Fibroblast of skin of left biceps (primary cell): ENCODE results near the gene ARHGAP45.

ENCODE experiments used
- DNase-seq, 2 experiments: peaks; one replicate each; pipeline ENCODE4 v3.0.0-alpha.2; 2013; ENCODE audit warnings: low read depth in 2 of 2

Gene ARHGAP45

DNA sequence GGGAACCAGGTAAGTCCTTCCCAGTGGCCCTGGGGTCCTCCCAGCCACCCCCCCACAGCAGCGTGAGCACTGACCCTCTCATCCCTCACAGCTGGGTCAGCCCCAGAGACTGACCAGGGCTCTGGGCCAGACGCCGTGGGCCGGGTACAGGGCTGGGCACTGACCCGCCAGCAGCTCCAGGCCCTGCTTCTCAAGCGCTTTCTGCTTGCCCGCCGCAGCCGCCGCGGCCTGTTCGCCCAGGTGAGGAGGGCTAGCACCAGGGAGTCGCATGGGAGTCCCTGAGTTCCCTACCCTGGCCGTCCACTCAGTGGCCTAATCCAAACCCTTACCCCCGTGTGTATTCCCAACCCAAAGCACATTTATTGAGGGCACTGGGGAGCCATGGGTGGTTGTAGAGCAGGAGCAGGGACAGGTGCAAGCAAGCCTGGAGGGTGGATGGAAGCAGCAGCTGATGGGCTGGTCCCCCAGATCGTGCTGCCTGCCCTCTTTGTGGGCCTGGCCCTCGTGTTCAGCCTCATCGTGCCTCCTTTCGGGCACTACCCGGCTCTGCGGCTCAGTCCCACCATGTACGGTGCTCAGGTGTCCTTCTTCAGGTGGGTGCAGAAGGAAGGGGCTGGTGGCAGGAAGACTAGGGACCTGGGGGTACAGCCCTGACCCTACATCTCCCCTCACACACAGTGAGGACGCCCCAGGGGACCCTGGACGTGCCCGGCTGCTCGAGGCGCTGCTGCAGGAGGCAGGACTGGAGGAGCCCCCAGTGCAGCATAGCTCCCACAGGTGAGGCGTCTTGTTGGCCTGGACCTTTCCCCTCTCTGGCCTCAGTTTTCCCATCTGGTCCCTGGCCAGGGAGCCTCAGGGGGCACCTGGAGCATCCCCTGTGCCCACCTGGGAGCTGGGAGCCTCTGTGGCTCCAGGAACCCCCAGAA is 12.6 kb upstream of the ARHGAP45 start:
- no peak for DNase-seq

DNA sequence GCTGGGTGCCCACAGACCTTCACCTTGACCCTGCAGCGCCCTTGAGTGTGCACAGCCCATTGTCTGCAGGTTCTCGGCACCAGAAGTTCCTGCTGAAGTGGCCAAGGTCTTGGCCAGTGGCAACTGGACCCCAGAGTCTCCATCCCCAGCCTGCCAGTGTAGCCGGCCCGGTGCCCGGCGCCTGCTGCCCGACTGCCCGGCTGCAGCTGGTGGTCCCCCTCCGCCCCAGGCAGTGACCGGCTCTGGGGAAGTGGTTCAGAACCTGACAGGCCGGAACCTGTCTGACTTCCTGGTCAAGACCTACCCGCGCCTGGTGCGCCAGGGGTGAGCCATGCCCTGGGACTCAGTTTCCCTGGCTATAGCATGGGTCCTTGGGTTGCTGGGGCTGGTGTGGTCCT is 11.9 kb upstream of the ARHGAP45 start:
- no peak for DNase-seq

DNA sequence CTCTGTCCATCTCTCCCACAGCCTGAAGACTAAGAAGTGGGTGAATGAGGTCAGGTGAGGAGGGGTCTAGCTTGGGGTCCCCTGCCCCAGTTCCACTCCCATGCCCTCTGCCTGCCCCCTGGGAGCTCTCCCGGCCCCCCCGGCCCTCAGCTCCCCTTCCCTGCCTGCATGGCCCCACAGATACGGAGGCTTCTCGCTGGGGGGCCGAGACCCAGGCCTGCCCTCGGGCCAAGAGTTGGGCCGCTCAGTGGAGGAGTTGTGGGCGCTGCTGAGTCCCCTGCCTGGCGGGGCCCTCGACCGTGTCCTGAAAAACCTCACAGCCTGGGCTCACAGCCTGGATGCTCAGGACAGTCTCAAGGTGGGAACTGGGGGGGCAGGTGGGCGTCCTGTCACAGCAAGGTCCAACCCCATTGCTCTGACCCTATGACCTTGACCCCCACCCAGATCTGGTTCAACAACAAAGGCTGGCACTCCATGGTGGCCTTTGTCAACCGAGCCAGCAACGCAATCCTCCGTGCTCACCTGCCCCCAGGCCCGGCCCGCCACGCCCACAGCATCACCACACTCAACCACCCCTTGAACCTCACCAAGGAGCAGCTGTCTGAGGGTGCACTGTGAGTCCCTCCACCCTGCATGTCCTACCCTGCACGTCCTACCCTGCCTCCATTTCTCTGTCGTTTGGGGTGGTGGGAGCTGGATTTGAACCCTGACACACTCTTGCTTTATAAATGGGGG is 10.9 kb upstream of the ARHGAP45 start:
- DNase-seq, result no peak

DNA sequence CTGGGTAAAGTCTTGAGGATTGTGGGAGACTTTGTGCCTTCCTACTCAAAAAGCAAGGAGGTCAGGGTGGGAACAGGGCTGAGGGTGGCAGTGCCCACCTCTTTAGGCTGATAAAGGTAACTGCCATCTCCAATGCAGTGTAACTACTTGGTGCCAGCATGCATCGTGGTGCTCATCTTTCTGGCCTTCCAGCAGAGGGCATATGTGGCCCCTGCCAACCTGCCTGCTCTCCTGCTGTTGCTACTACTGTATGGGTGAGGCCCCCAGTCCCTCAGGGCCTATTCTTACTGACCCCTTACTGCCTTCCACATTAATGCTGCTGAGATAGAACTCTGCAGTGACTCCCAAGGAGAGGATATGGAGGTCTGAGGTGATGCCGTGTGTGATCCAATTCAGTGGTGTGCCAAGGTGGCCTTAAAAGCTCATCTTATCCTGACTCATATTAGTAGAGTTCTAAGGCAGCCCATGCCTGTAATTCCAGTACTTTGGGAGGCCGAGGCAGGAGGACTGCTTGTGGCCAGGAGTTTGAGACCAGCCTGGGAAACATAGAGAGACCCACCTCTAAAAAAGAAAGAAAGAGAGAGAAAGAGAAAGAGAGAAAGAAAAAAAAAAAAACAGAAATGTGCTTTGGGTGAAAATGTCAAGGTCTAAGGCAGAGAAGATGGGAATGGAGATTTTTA is 9.7 kb upstream of the ARHGAP45 start:
- DNase-seq, result peak in 1 of 2 experiments; percentile 30

DNA sequence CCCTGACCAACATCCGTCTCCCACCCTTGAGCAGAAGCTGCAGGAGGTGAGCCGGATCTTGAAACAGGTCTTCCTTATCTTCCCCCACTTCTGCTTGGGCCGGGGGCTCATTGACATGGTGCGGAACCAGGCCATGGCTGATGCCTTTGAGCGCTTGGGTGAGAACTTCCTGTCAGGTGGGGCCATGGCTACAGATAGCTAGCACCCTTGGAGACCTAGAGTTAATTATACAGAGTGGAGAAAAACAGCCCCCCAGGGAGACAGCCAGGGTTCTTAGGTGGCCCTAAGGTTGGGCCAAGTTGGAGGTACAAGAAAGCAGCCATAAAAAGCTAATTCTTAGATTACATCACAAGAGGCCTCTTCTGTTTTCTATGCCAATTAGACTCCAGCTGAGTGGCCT is 8.9 kb upstream of the ARHGAP45 start:
- no peak for DNase-seq

DNA sequence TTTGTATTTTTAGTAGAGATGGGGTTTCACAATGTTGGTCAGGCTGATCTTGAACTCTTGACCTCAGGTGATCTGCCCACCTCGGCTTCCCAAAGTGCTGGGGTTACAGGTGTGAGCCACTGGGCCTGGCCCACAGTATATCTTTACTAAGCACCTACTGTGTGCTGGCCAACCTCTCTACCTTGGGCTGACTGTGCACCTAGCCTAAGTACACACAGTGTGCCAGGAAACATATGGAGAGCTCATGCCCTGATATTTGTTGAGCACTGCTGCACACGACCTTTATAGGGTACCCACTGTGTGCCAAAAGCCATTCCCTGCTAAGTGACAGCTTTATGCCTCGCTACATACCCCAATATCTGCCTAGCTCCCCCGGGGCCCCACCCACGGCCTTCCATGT is 6.3 kb upstream of the ARHGAP45 start:
- DNase-seq, result no peak

DNA sequence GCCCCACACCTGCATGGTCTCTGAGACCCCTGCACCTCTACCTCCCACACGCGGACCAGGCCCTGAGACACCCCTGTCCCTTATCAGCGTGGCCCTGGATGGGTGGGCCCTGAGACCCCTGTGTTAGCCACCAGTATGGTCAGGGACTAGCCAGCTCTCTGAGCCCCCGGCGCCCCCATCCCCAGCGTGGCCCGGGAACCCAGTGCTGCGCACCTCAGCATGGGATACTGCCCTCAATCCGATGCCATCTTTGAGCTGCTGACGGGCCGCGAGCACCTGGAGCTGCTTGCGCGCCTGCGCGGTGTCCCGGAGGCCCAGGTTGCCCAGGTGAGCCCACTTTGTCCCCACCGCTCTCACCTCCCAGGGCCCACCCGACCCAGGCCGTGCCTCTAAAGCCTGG is 5.0 kb upstream of the ARHGAP45 start:
- DNase-seq, result no peak

DNA sequence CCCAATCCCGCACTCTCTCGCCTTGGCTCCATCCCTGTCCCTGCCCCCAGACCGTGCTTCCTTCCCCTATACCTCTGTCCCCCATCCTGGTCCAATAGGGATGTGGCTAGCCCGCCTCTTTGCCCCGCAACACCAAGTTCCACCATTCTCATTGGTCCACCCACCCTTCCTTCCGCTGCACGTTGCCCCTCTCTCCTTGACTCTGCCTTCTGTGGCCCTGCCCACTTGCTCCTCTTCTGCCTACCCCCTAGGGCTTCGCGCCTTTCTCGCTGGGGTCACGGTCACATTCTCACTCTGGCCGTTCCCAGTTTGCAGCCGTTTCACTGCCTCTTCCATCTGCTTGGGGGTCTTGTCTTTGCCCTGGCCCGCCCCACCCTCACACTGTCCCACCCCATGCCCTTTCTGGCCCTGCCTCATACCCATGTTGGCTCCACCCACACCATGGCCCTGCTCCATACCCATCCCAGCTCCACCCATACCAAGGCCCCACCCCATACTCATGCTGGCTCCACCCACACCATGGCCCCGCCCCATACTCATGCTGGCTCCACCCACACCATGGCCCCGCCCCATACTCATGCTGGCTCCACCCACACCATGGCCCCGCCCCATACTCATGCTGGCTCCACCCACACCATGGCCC is 4.5 kb upstream of the ARHGAP45 start:
- no peak for DNase-seq

DNA sequence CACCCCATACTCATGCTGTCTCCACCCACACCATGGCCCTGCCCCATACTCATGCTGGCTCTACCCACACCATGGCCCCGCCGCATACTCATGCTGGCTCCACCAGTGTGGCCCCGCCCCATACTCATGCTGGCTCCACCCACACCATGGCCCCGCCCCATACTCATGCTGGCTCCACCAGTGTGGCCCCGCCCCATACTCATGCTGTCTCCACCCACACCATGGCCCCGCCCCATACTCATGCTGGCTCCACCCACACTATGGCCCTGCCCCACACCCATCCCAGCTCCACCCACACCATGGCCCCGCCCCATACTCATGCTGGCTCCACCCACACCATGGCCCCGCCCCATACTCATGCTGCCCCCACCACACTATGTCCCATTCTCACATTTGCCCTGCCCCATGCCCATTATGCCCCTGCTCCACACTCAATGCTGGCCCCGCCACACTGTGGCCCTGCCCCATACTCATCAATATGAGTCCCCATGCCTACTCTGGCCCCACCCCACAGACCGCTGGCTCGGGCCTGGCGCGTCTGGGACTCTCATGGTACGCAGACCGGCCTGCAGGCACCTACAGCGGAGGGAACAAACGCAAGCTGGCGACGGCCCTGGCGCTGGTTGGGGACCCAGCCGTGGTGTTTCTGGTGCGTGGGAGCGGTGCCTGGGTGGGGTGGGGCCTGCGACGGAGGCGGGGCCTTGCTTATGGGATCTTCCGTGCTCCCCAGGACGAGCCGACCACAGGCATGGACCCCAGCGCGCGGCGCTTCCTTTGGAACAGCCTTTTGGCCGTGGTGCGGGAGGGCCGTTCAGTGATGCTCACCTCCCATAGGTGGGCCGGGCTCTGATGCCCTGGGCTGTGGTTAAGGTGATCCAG is 3.7 kb upstream of the ARHGAP45 start:
- no peak for DNase-seq

DNA sequence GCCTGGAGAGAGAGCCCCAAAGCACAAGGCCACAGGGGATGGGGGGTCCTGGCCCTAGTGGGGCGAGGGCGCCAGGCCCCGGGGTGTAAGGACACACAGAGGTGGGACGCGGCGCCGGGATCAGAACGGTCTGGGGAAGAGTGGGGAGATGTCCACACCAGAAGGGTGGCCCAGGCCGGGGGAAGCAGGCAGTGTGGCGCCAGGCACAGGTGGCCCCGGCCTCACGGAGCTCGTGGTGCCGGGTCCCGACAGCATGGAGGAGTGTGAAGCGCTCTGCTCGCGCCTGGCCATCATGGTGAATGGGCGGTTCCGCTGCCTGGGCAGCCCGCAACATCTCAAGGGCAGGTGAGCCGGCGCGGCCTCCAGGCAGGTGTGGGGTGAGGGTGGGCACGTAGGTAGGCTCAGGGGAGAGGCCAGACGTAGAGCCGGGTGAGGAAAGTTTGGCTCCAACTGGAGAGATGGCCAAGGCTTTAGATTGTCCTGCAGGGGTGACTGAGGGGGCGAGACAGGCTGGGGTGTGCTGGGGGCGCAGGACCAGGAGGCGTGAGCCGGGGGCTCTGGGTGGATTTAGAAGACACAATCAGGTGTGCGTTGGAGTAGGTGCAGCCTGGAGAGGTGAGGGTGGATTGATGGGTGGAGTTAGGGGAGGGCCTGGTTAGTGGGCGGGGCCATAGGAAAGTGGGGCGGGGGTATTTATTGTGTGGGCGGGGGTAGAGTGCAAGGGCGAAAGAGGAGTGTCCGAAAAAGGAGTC is 2.9 kb upstream of the ARHGAP45 start:
- DNase-seq, result no peak

DNA sequence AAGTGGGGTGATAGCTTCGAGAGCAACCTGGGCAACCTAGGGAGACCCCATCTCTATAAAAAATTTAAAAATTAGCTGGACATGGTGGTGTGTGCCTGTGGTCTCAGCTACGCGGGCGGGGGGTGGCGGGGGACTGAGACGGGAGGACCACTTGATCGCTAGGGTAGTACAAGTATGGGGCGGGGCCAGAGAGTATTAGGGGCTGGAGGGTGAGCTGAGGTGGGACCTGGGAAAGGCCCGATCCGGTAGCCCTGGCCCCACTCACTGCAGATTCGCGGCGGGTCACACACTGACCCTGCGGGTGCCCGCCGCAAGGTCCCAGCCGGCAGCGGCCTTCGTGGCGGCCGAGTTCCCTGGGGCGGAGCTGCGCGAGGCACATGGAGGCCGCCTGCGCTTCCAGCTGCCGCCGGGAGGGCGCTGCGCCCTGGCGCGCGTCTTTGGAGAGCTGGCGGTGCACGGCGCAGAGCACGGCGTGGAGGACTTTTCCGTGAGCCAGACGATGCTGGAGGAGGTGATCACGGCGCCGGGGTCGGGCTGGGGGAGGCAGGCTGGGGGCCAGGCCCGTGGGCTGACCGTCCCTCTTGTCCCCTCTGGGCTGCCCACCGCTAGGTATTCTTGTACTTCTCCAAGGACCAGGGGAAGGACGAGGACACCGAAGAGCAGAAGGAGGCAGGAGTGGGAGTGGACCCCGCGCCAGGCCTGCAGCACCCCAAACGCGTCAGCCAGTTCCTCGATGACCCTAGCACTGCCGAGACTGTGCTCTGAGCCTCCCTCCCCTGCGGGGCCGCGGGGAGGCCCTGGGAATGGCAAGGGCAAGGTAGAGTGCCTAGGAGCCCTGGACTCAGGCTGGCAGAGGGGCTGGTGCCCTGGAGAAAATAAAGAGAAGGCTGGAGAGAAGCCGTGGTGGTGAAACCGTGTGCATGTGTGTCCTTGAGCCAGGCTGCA is 2.0 kb upstream of the ARHGAP45 start:
- no peak for DNase-seq

DNA sequence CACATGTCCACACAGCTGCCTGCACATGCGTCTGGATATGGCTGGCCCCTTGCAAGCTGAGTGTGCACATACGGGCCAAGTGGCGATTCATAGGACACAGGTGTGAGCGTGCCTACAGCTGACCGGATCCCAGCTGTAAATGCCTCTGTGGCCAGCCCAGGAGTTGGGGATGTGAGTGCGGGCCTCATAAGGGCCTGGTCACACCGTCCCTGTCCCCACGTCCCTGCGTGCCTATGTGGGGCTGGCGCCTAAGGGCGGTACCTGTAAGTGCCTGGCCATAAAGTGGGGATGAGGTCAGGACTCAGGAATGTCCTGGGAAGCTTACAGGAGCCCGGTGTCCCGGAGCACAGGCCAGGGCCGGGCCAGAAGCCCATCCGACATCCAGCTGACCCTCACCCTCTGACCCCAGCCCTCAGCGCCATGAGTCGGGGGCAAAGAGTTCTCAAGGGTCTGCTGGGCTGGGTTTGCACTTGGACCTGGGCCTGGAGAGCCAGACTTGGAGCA is 1.3 kb upstream of the ARHGAP45 start:
- no peak for DNase-seq

DNA sequence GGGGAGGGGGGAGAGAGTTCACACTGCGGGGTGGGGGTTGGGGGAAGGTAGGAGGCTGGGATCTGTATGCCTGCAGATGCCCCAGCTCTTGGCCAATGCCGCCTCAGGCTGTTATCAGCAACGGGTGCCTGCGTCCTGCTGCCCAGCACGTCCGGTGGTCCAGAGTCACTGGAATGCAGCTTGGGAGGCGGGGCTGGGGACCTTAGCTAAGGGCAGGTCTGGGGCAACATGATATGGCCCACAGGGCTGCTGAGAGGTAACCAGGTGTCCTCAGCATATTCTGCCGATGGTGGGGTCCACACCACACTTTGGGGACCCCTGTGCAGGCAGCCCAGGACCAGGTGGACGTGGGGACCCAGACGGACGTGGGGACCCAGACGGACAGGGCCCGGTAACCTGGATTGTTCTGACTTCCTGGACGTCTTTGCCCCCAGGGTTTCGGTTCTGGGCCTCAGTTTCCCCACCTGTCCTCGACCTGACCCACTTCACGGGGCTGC is 668 bp upstream of the ARHGAP45 start:
- DNase-seq, result no peak

DNA sequence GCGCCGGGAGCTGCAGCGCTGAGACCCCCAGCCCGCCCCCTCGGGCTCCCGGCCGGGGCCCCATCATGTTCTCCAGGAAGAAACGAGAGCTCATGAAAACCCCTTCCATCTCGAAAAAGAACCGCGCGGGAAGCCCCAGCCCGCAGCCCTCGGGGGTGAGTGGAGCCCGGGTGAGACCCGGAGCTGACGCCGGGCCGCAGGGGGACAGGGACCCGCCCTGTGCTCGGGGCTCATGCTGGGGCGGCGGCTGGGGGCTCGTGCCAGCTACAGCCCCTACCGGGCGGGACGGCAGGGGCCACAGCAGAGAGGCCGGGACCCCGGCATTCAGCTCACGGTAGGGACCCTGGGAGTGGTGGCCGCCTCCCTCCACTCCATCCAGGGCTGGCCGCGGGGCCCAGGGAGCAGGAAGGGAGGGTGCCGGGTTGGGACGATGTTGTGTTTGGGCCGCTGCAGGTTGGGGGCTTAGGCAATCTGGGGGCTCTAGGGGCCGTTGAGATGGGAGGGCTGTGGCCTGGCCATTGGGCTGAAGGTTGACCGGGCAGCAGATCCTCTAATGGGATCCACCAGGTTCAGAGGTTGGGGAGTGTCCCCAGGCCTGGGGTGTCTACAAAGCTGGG is 482 bp downstream of the ARHGAP45 start:
- no peak for DNase-seq

DNA sequence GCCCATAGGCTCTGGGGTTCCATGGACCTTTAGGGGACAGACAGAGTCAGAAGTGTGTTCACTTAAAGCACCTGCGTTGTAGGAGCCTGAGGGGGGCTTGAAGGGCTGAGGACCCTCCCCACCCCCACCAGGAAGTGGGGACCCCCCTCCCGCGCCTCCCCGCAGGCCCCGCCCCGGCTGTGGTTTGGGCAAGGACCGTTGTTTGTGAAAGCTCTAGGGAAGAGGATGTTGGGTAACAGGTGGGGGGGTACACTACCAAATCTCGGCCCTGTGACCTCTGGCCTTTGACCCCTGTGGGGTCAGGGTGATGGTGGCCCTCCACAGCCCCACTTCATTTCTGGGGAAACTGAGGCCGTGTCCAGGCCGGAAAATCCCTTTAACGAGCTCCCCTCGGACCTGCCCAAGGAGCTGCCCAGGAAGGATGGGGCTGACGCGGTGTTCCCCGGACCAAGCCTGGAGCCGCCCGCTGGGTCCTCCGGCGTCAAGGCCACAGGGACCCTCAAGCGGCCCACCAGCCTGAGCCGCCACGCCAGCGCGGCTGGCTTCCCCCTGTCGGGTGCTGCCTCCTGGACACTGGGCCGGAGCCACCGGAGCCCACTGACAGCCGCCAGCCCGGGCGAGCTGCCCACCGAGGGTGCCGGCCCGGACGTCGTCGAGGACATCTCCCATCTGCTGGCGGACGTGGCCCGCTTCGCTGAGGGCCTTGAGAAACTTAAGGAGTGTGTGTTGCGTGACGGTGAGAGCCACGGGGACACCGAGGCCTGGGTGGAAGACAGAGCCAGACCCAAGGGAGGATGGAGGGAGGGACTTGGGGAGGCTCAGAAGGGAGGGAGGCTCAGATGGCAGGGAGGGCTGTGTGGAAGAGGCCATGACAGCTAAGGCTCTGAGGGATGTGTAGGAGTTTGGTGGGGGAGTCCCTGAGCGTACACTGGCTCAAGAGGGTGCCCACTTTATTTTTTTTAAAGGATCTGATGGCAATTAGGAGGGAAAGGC is 1.3 kb downstream of the ARHGAP45 start:
- DNase-seq, result no peak

DNA sequence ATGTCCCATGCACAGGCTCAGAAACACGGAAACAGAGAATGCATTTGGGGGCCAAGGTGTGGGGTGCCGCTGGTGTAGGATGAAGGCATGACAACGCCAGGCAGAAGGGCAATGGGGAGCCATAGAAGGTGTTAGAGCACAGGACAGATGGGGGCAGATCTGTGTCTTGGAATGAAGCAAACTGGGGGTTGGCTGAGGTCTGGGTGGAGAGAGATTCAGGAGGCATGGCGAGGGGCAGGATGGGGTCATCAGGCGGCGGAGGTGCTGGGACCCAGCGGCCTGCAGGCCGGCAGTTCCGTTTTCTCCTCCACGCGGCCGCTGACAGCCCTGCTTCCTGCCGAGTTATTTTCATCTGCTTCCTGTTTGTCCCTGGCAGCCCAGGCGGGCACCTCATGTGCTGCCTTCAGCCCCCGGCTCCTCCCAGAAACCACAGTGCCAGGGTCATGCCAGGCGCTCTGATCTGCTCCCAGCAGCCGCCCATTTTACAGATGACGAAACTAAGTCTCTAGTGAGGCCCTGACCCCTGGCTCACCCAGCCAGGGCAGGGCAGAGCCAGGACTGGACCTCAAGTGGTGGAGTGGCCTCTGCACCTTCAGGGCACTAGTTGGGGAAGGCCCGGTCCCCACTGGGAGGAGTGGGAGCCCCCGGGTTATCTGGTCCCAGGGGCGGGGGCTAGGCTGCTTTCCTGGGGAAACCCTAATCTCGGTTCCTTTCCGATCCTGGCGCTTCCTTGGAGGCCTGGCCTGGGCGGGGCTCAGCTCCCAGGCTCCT is 2.2 kb downstream of the ARHGAP45 start:
- DNase-seq, result no peak
